ENCODE measurements around the gene FBLN1.

Gene FBLN1

GRCh38 chr22:45496451-45496941, 6.2 kb upstream of the FBLN1 start:
- no peak for DNase-seq (ENCODE audit: low read depth)
- TF ChIP-seq MYC (IDR thresholded peaks at IDR 0.05; ENCODE audit: low read depth, low read length) = no peak
- H3K4me3 ChIP-seq (ENCODE audit: low read depth, low read length) = no peak overlapping the region

DNA sequence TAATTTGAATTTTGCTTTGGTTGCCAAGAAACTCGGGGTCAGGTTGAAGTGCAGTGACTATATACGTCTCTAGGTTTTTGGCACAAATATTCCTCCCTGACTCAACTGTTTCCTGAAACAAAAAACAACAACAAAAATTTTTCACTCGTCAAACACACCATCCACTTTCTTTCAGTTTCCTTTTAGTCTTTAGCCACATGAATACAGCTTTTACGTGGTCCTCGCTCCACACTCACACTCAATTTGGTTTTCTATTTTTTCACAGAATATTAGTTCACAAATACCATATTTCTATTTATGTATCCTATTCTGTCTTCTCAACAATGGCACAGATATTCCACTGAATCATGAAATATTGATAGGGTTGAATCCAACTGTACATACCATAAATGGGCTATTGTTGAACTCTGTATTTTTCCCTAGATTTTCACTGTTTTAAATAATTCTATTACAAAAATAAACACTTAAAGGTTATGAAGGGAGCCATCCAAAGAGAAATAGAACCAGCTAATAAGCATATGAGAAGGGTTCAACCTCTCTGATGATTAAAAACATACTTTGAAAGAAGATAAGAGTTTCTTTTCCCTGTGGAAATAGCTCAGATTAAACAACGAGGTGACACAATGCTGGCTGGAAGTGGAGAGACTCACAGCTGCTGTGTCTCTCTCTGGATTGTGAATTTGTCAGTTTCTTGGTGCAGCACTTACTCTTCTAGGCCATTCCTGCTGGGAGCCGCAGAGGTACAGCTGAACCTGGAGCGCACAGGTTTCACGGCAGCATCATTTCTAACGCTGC, 5.1 kb upstream of the FBLN1 start:
- no peak overlapping the region for H3K4me3 ChIP-seq (ENCODE audit: low read depth, low read length)
- DNase-seq (ENCODE audit: low read depth) = no peak
- TF ChIP-seq MYC (IDR thresholded peaks at IDR 0.05; ENCODE audit: low read depth, low read length) (no peak), POLR2A (IDR thresholded peaks at IDR 0.05; ENCODE audit: extremely low read depth, insufficient read length) (no peak)
- TF ChIP-seq, protein P1, sequence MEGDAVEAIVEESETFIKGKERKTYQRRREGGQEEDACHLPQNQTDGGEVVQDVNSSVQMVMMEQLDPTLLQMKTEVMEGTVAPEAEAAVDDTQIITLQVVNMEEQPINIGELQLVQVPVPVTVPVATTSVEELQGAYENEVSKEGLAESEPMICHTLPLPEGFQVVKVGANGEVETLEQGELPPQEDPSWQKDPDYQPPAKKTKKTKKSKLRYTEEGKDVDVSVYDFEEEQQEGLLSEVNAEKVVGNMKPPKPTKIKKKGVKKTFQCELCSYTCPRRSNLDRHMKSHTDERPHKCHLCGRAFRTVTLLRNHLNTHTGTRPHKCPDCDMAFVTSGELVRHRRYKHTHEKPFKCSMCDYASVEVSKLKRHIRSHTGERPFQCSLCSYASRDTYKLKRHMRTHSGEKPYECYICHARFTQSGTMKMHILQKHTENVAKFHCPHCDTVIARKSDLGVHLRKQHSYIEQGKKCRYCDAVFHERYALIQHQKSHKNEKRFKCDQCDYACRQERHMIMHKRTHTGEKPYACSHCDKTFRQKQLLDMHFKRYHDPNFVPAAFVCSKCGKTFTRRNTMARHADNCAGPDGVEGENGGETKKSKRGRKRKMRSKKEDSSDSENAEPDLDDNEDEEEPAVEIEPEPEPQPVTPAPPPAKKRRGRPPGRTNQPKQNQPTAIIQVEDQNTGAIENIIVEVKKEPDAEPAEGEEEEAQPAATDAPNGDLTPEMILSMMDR (IDR thresholded peaks at IDR 0.05; ENCODE audit: low read depth, low read length) = no peak
- TF ChIP-seq, protein P2, sequence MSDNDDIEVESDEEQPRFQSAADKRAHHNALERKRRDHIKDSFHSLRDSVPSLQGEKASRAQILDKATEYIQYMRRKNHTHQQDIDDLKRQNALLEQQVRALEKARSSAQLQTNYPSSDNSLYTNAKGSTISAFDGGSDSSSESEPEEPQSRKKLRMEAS (IDR thresholded peaks at IDR 0.05; ENCODE audit: low read depth, low read length) = no peak

- peak; percentile 36 for DNase-seq (ENCODE audit: low read depth)
- TF ChIP-seq, protein P1 (IDR thresholded peaks at IDR 0.05; ENCODE audit: low read depth, low read length) = no peak
- TF ChIP-seq MYC (IDR thresholded peaks at IDR 0.05; ENCODE audit: low read depth, low read length) = no peak
- TF ChIP-seq, protein P2 (IDR thresholded peaks at IDR 0.05; ENCODE audit: low read depth, low read length) = no peak
- TF ChIP-seq POLR2A (IDR thresholded peaks at IDR 0.05; ENCODE audit: extremely low read depth, insufficient read length) = no peak
- H3K4me3 ChIP-seq (ENCODE audit: low read depth, low read length) = no peak overlapping the region
Observed at GRCh38 chr22:45499746-45500145, 2.9 kb upstream of the FBLN1 start.

DNA sequence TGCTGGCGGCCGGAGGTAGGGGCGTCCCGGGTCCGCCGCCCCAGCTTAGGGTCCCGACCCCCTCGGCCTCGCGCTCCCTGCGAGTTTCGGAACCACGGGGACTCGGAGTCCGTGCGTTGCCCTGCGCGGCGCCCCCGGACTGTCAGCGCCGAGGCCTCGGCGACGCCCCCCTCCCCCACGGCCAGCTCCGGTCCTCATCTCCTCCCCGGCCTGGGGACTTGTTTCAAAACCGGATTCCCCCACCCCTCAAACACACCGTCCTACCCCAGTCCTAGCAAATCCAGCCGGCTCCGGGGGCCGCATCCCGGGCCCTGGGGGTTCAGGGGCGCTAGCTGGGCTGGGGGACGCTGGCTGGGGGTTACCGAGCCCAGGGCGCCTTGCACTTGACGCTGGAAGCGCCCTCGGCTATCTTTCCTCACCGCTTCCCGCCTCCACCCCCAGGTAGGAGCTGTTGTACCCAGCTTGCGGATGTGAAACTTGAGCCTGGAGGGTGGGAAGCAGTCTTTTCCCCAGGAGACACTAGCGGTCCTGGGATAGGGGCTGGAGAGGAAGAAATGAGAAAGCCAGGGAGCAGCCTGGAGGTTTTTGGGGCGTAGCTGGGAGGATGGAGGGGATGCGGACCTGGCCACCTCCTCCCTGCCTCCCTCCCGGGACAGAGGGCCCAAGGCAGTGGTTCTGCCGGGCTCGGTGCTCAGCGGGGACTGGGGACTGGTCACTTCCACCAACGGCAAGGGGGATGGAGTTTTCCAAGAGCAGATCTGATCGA, 550 bp downstream of the FBLN1 start:
- H3K4me3 ChIP-seq (ENCODE audit: low read depth, low read length) = no peak overlapping the region
- no peak for DNase-seq (ENCODE audit: low read depth)
- no peak for TF ChIP-seq MYC (IDR thresholded peaks at IDR 0.05; ENCODE audit: low read depth, low read length)
- TF ChIP-seq, protein P2 (IDR thresholded peaks at IDR 0.05; ENCODE audit: low read depth, low read length) = no peak
- TF ChIP-seq, protein P1 (IDR thresholded peaks at IDR 0.05; ENCODE audit: low read depth, low read length) = no peak
- no peak for TF ChIP-seq POLR2A (IDR thresholded peaks at IDR 0.05; ENCODE audit: extremely low read depth, insufficient read length)

- no peak for DNase-seq (ENCODE audit: low read depth)
- no peak for TF ChIP-seq POLR2A (IDR thresholded peaks at IDR 0.05; ENCODE audit: extremely low read depth, insufficient read length)
- TF ChIP-seq, protein P2 (IDR thresholded peaks at IDR 0.05; ENCODE audit: low read depth, low read length) = no peak
- TF ChIP-seq MYC (IDR thresholded peaks at IDR 0.05; ENCODE audit: low read depth, low read length) = no peak
- TF ChIP-seq, protein P1 (IDR thresholded peaks at IDR 0.05; ENCODE audit: low read depth, low read length) = no peak
- no peak overlapping the region for H3K4me3 ChIP-seq (ENCODE audit: low read depth, low read length)
Observed at GRCh38 chr22:45503816-45504372, 1.2 kb downstream of the FBLN1 start.
